ENCODE measurements around the gene RILPL1.

RILPL1 gene

DNA sequence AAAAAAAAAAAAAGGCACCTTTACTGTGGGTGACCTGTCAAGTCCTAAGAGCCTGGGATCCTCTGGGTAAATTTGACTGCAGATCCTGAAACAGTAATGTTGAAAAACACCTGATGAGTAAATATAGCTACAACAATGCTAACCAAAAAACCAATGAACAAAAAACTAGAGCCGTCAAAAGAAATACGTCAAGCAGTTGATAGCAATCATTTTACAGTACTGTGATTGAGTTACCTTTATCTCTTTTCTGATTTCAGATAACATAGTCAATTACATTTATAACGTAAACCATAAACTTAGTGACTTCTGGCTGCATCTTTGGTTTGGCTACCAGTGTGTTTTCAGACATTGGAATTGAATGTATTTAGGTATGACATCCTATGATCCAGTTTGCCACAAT is 44.7 kb upstream of the RILPL1 start:
- TF ChIP-seq EZH2 (IDR thresholded peaks at IDR 0.05; ENCODE audit: borderline replicate concordance, low read length): no peak
- TF ChIP-seq, protein P1, sequence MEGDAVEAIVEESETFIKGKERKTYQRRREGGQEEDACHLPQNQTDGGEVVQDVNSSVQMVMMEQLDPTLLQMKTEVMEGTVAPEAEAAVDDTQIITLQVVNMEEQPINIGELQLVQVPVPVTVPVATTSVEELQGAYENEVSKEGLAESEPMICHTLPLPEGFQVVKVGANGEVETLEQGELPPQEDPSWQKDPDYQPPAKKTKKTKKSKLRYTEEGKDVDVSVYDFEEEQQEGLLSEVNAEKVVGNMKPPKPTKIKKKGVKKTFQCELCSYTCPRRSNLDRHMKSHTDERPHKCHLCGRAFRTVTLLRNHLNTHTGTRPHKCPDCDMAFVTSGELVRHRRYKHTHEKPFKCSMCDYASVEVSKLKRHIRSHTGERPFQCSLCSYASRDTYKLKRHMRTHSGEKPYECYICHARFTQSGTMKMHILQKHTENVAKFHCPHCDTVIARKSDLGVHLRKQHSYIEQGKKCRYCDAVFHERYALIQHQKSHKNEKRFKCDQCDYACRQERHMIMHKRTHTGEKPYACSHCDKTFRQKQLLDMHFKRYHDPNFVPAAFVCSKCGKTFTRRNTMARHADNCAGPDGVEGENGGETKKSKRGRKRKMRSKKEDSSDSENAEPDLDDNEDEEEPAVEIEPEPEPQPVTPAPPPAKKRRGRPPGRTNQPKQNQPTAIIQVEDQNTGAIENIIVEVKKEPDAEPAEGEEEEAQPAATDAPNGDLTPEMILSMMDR (IDR thresholded peaks at IDR 0.05; ENCODE audit: low read length): no peak
- no peaks in the 10 kb centered on the region for H4K20me1 ChIP-seq (ENCODE audit: insufficient read depth, low read length)
- H3K79me2 ChIP-seq (ENCODE audit: insufficient read depth, low read length): no peaks in the 10 kb centered on the region
- H3K4me1 ChIP-seq (ENCODE audit: insufficient read depth, low read length, severe bottlenecking): peaks cover 14% of the 10 kb centered on the region
- H3K27me3 ChIP-seq (ENCODE audit: insufficient read depth, low read length): no peaks in the 10 kb centered on the region; the same call in 1 of the 2 replicates
- no peak overlapping the region for H3K9ac ChIP-seq (ENCODE audit: low read length)
- no peaks in the 10 kb centered on the region for H3K9me2 ChIP-seq (ENCODE audit: low read depth, low read length)
- no peak overlapping the region for H3K27ac ChIP-seq (ENCODE audit: low read depth, low read length, poor library complexity, severe bottlenecking)
- no peak overlapping the region for H3K4me3 ChIP-seq (ENCODE audit: low read depth, low read length, poor library complexity, severe bottlenecking)
- H2AFZ ChIP-seq (ENCODE audit: low read length): no peak overlapping the region
- H3K9me3 ChIP-seq (ENCODE audit: low read length): peaks cover 4% of the 10 kb centered on the region; the same call in 1 of the 2 replicates
- H3F3A ChIP-seq (ENCODE audit: insufficient read depth, low read length): no peaks in the 10 kb centered on the region
- H3K36me3 ChIP-seq (ENCODE audit: insufficient read depth, low read length): no peaks in the 10 kb centered on the region; the same call in 1 of the 2 replicates
- no peak overlapping the region for H3K4me2 ChIP-seq (ENCODE audit: low read length)

DNA sequence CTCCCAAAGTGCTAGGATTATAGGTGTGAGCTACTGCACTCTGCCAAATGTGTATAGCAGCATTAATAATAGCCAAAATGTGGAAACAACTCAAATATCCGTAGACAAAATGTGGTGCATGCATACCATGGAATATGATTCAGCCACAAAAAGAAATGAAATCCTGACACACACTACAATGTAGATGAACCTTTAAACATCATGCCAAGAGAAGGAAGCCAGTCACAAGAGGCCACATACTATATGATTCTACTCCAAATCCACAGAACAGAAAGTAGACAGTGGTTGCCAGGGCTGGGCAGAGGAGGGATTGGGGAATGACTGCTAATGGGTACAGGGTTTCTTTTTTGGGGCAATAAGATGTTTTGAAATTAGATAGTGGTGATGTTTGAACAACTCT is 43.1 kb upstream of the RILPL1 start:
- Histone ChIP-seq H3K4me1 (ENCODE audit: insufficient read depth, low read length, severe bottlenecking) (no peaks in the 10 kb centered on the region), H3K9me2 (ENCODE audit: low read depth, low read length) (no peaks in the 10 kb centered on the region), H3K36me3 (ENCODE audit: insufficient read depth, low read length) (no peaks in the 10 kb centered on the region; the same call in 1 of the 2 replicates), H3K9ac (ENCODE audit: low read length) (no peak overlapping the region), H3K4me2 (ENCODE audit: low read length) (no peak overlapping the region), H3K27ac (ENCODE audit: low read depth, low read length, poor library complexity, severe bottlenecking) (no peak overlapping the region), H3K4me3 (ENCODE audit: low read depth, low read length, poor library complexity, severe bottlenecking) (no peak overlapping the region), H3K9me3 (ENCODE audit: low read length) (peaks cover 4% of the 10 kb centered on the region; the same call in 1 of the 2 replicates), H2AFZ (ENCODE audit: low read length) (no peak overlapping the region), H3F3A (ENCODE audit: insufficient read depth, low read length) (no peaks in the 10 kb centered on the region), H3K79me2 (ENCODE audit: insufficient read depth, low read length) (no peaks in the 10 kb centered on the region), H4K20me1 (ENCODE audit: insufficient read depth, low read length) (no peaks in the 10 kb centered on the region), H3K27me3 (ENCODE audit: insufficient read depth, low read length) (no peaks in the 10 kb centered on the region; the same call in 1 of the 2 replicates)
- no peak for TF ChIP-seq EZH2 (IDR thresholded peaks at IDR 0.05; ENCODE audit: borderline replicate concordance, low read length)
- TF ChIP-seq, protein P1 (IDR thresholded peaks at IDR 0.05; ENCODE audit: low read length): no peak

DNA sequence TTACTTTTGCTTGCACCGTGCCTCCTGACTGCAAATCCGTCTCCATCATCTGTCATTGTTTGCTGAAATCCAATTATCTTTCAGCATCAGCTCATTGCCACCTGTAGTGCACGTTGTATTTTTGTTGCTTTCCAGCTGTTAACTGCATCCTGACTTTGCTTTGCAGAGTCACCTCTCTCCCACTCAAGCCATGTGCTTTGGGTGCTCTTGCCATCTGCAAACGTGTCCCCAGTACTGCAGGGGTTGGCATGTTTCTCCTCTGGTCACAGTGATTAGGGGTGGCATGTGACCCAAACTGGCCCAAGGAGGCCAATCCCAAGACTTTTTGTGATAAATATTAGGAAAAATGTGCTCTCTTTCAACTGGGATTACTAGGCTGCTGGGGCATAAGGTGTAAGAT is 40.4 kb upstream of the RILPL1 start:
- no peak overlapping the region for H3K4me3 ChIP-seq (ENCODE audit: low read depth, low read length, poor library complexity, severe bottlenecking)
- H3F3A ChIP-seq (ENCODE audit: insufficient read depth, low read length): no peaks in the 10 kb centered on the region
- no peak overlapping the region for H2AFZ ChIP-seq (ENCODE audit: low read length)
- TF ChIP-seq, protein P1 (IDR thresholded peaks at IDR 0.05; ENCODE audit: low read length): no peak
- TF ChIP-seq EZH2 (IDR thresholded peaks at IDR 0.05; ENCODE audit: borderline replicate concordance, low read length): no peak
- no peaks in the 10 kb centered on the region for H4K20me1 ChIP-seq (ENCODE audit: insufficient read depth, low read length)
- no peak overlapping the region for H3K27ac ChIP-seq (ENCODE audit: low read depth, low read length, poor library complexity, severe bottlenecking)
- H3K36me3 ChIP-seq (ENCODE audit: insufficient read depth, low read length): no peaks in the 10 kb centered on the region; the same call in 1 of the 2 replicates
- no peaks in the 10 kb centered on the region; the same call in 1 of the 2 replicates for H3K27me3 ChIP-seq (ENCODE audit: insufficient read depth, low read length)
- H3K79me2 ChIP-seq (ENCODE audit: insufficient read depth, low read length): no peaks in the 10 kb centered on the region
- H3K4me1 ChIP-seq (ENCODE audit: insufficient read depth, low read length, severe bottlenecking): no peaks in the 10 kb centered on the region
- no peak overlapping the region for H3K9ac ChIP-seq (ENCODE audit: low read length)
- peaks cover 4% of the 10 kb centered on the region; the same call in 1 of the 2 replicates for H3K9me3 ChIP-seq (ENCODE audit: low read length)
- no peaks in the 10 kb centered on the region for H3K9me2 ChIP-seq (ENCODE audit: low read depth, low read length)
- H3K4me2 ChIP-seq (ENCODE audit: low read length): no peak overlapping the region
